Stomach (tissue), 9 donors: ENCODE measurements around the gene SLC35D1. TPM values are rescaled to one million over a fixed set of nuclear protein-coding genes. Genes with fewer than 3 reads are reported as not detected.

Experiments
- DNase-seq, 2 donors: peaks; one replicate each; pipeline versions ENCODE4 v3.0.0 to v3.0.0-alpha.2; 2013 to 2019
- H3K27ac ChIP-seq, 5 donors: fragments of 200-600 bp in 4 of 5; sonication (generic) in 4 of 5; one replicate each; pipeline ENCODE4 v1.5.1; 2013 to 2019; ENCODE audit warnings: mild to moderate bottlenecking in 1 of 5, moderate library complexity in 1 of 5
- H3K27me3 ChIP-seq, 3 donors: fragments of 200-600 bp; sonication (generic); one replicate each; pipeline ENCODE4 v1.5.1; 2017 to 2019; ENCODE audit warnings: mixed run types in 1 of 3
- H3K36me3 ChIP-seq, 4 donors: fragments of 200-600 bp; sonication (generic); 1 replicate in 3 of 4; 2 replicates in 1 of 4; pipeline ENCODE4 v1.5.1; 2016 to 2019
- H3K4me1 ChIP-seq, 4 donors: fragments of 200-600 bp; sonication (generic); one replicate each; pipeline ENCODE4 v1.5.1; 2016 to 2019
- H3K4me3 ChIP-seq, 4 donors: fragments of 200-600 bp; sonication (generic) in 3 of 4; one replicate each; pipeline ENCODE4 v1.5.1; 2016 to 2019; ENCODE audit warnings: mild to moderate bottlenecking in 1 of 4
- H3K9me3 ChIP-seq, 4 donors: fragments of 200-600 bp; sonication (generic); one replicate each; pipeline ENCODE4 v1.5.1; 2016 to 2019
- CTCF ChIP-seq, 7 experiments: fragments of 450-650 bp in 4 of 7; fragments of 200-600 bp in 3 of 7; sonication (generic) in 3 of 7; IDR thresholded peaks; one replicate each; pipeline ENCODE4 v1.5.1; 2016 to 2019; ENCODE audit warnings: antibody characterized with exemption in 7 of 7, control low read depth in 2 of 7, mild to moderate bottlenecking in 1 of 7
- EP300 ChIP-seq: sonication (generic); formaldehyde crosslinking; IDR thresholded peaks from one replicate; pipeline ENCODE4 v1.6.1; 2017; ENCODE audit warnings: antibody characterized with exemption
- POLR2A ChIP-seq, 4 donors: fragments of 450-650 bp; IDR thresholded peaks; one replicate each; pipeline ENCODE4 v1.6.1; 2016; ENCODE audit warnings: antibody characterized with exemption in 4 of 4, control low read depth in 2 of 4, mild to moderate bottlenecking in 1 of 4, moderate library complexity in 1 of 4
- POLR2AphosphoS5 ChIP-seq, 3 donors: sonication (generic); formaldehyde crosslinking; IDR thresholded peaks; one replicate each; pipeline ENCODE4 v1.6.1; 2016; ENCODE audit warnings: antibody characterized with exemption in 3 of 3
- WGBS, 5 donors: extraction: QIAGEN DNeasy Blood & Tissue Kit in 3 of 5; methylation state at CpG; one replicate each; pipeline versions ENCODE4 v1.1.5 to v1.1.7; 2013 to 2018; 5-methylcytosine and 5-hydroxymethylcytosine counted together
- intact Hi-C: fragments of 100-400 bp; cut with DNase I; formaldehyde crosslinking; loops from one replicate; pipeline ENCODE4 v1.15.1; 2023; ENCODE audit warnings: low total_unique reads
- polyA plus RNA-seq, 3 donors: library from polyadenylated mRNA; stranded (reverse); fragments of 200-250 nt; gene quantifications; one replicate each; pipeline ENCODE4 v1.2.3, GENCODE V29; 2013
- total RNA-seq, 5 donors: library from RNA; depleted of rRNA; stranded (reverse); fragments of >200 nt; gene quantifications; one replicate each; pipeline versions ENCODE4 v1.1.0 to v1.2.3, GENCODE V29; 2014 to 2016
- donor health status: healthy with polysubstance abuse.
- donor health status: Bipolar disorder and iron deficiency.
- donor health status: healthy.

SLC35D1 gene
- total and polyA plus RNA-seq, 8 donors: 1.7 to 40.8 (median 10.0) TPM

GRCh38 chr1:67019121-67019520, 34.8 kb downstream of the SLC35D1 start:
- H3K4me3 ChIP-seq: no peak overlapping the region
- peaks cover 0 to 28% (median 20%) of the 10 kb centered on the region in 4 donors for H3K36me3 ChIP-seq
- no peak for DNase-seq
- H3K27ac ChIP-seq: peak overlapping the region in 4 of 5 donors; percentile 57 to 71 (median 64)
- no peak for TF ChIP-seq POLR2A (IDR thresholded peaks at IDR 0.05)
- TF ChIP-seq CTCF (IDR thresholded peaks at IDR 0.05): no peak
- TF ChIP-seq POLR2AphosphoS5 (IDR thresholded peaks at IDR 0.05): no peak
- TF ChIP-seq EP300: no peak
- intact Hi-C loops: no loop called here
- no peaks in the 10 kb centered on the region for H3K9me3 ChIP-seq
- H3K27me3 ChIP-seq: no peaks in the 10 kb centered on the region
- peaks cover 5 to 60% (median 31%) of the 10 kb centered on the region in 4 donors for H3K4me1 ChIP-seq
- WGBS, 5 donors: 58 to 79% (median 68%) methylated on average over 4 of the region's 4 CpGs

- TF ChIP-seq POLR2A (IDR thresholded peaks at IDR 0.05): no peak
- TF ChIP-seq EP300: no peak
- TF ChIP-seq POLR2AphosphoS5 (IDR thresholded peaks at IDR 0.05): no peak
- no peak for TF ChIP-seq CTCF (IDR thresholded peaks at IDR 0.05)
- 51 to 87% (median 75%) methylated on average over 2 of the region's 2 CpGs for WGBS, 5 donors
- Histone ChIP-seq H3K4me1 (peaks cover 5 to 62% (median 30%) of the 10 kb centered on the region in 4 donors), H3K9me3 (no peaks in the 10 kb centered on the region), H3K36me3 (peaks cover 0 to 28% (median 18%) of the 10 kb centered on the region in 4 donors), H3K27ac (peak overlapping the region in 4 of 5 donors; percentile 44 to 71 (median 60)), H3K4me3 (no peak overlapping the region), H3K27me3 (no peaks in the 10 kb centered on the region)
- no peak for DNase-seq
- intact Hi-C loops: no loop called here
Measured at GRCh38 chr1:67018574-67018973, 35.4 kb downstream of the SLC35D1 start.

- no peak for DNase-seq
- H3K27me3 ChIP-seq: no peaks in the 10 kb centered on the region
- H3K4me3 ChIP-seq: no peak overlapping the region
- peaks cover 0 to 18% (median 2%) of the 10 kb centered on the region in 4 donors for H3K4me1 ChIP-seq
- WGBS, 5 donors: 46 to 51% (median 48%) methylated on average over 2 of the region's 2 CpGs
- H3K9me3 ChIP-seq: no peaks in the 10 kb centered on the region
- intact Hi-C loops: no loop called here
- H3K36me3 ChIP-seq: peaks cover 0 to 39% (median 35%) of the 10 kb centered on the region in 4 donors
- TF ChIP-seq POLR2A (IDR thresholded peaks at IDR 0.05): no peak
- no peak for TF ChIP-seq POLR2AphosphoS5 (IDR thresholded peaks at IDR 0.05)
- TF ChIP-seq EP300: no peak
- no peak for TF ChIP-seq CTCF (IDR thresholded peaks at IDR 0.05)
- H3K27ac ChIP-seq: no peak overlapping the region
Measured at GRCh38 chr1:67013573-67013972, 40.4 kb downstream of the SLC35D1 start.

- 95 to 96% (median 96%) methylated on average over 3 of the region's 3 CpGs for WGBS, 5 donors
- Histone ChIP-seq H3K4me1 (peaks cover 0 to 18% (median 6%) of the 10 kb centered on the region in 4 donors), H3K4me3 (no peak overlapping the region), H3K36me3 (peaks cover 0 to 62% (median 40%) of the 10 kb centered on the region in 4 donors), H3K27me3 (no peaks in the 10 kb centered on the region), H3K27ac (no peak overlapping the region), H3K9me3 (no peaks in the 10 kb centered on the region)
- no peak for DNase-seq
- intact Hi-C loops: no loop called here
- TF ChIP-seq POLR2A (IDR thresholded peaks at IDR 0.05) (no peak), CTCF (IDR thresholded peaks at IDR 0.05) (no peak), POLR2AphosphoS5 (IDR thresholded peaks at IDR 0.05) (no peak), EP300 (no peak)
Measured at GRCh38 chr1:67009792-67010191, 44.2 kb downstream of the SLC35D1 start.
